Hippocampal formation (tissue), 2 donors: ENCODE results near the gene CACNA1F.

Experiments
- DNase-seq, 2 donors: peaks; one replicate each; lab custom pipeline; 2025; lab: John Stamatoyannopoulos, UW

Gene CACNA1F

DNA sequence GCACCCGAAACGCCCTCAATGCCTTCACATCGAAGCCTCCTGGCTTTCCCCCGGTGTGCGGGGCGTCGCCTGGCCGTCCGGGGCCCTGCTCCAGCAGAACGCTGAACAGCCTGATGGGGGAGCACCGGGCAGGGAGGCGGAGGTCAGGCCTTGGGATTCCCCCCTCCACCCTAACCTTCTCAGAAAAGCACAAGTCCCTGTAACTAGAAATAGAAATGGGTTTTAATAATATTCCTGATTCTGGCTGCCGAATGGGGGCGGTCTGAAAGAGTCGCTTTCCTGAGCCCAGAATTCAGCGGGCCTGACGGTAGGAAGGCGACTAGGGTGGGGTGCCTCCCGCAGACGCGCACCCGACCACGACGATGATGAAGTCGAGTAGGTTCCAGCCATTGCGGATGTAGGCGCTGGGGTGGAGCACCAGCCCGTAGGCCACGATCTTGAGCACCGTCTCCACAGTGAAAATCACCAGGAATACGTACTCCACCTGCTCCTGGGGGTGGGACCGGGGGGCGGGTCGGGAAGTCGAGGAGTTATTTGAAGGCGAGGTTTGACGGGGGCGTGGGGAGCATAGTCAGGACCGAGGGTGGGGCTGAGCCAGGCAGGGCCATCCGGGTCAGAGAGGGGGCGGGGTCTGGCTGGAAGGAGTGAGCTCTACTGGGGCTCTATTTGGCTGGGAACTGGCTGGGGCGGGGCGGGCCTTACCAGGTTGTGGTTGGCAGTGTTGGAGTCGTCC lies 2.5 kb downstream of the CACNA1F start:
- DNase-seq: peak in 1 of 2 donors; percentile 1

GRCh38 chrX:49228185-49228584 lies 5.0 kb downstream of the CACNA1F start:
- DNase-seq: no peak

DNA sequence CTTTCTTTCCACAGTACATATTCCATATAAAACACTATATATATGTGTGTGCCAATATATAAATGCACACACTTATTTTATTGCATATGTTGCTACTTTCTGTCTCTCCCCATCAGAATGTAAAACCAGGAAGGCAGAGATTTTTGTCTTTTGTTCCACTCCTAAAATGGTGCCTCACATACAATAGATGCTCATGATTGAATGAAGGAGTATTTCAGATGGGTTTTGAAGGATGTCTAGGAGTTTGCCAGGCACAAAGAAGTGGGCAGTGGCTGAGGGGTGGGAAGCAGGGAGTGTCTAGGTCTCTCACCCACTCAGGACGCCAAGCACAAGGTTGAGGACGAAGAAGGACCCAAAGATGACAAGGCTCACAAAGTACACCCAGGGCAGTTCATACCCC lies 5.4 kb downstream of the CACNA1F start:
- DNase-seq: no peak

DNA sequence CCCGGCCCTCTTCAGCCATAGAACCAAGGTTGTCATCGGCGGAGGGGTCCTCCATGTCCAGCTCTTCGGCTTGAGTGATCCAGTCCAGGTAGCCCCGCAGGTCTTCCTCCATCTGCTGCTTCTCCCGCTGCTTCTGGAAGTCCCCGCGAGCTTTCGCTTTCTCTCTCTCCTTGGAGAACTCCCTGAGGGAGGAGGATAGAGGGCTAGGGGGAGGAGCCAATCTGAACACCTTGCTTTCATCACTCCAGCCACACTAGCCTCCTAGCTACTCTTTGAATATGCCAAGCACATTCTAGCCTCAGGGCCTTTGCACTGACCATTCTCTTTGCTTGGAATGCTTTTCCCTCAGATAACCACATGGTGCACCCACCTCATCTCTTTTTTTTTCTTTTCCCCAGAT lies 6.2 kb downstream of the CACNA1F start:
- DNase-seq: no peak

DNA sequence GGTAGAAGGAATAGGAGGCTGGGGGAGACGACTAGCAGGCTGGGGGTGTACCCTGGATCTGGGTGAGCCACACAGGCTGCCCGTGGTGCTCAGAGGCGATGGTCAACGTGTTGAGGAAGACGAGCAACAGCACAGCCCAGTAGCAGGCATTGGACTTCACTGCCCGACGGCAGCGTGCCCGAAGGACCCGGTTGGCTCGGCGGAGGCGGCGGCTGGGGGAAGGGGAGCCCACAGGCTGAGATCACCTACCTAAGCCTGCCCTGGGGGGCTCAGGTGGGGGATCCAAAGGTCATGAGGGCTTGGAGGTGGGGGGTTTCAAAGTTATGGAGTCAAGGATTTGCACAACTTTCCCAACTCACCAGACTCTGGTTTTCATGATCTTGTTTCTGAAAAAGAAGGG lies 7.3 kb downstream of the CACNA1F start:
- no peak for DNase-seq

DNA sequence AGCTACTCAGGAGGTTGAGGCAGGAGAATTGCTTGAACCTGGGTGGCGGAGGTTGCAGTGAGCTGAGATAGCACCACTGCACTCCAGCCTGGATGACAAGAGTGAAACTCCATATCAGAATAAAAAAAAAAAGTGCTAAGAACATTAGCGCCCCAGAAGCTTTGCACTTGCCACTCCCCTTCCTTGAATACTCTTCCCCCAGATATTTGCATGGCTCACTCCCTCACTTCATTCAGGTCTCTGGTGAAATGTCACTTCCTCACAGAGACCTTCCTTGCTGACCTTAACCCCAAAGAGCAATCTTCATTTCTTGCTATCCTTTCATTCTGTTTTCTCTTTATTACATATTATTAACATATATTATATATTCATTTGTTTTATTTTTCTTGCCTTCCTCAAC lies 11.3 kb downstream of the CACNA1F start:
- no peak for DNase-seq

GRCh38 chrX:49220100-49220499 lies 13.0 kb downstream of the CACNA1F start:
- no peak for DNase-seq

GRCh38 chrX:49214996-49215526 lies 18.1 kb downstream of the CACNA1F start:
- no peak for DNase-seq

DNA sequence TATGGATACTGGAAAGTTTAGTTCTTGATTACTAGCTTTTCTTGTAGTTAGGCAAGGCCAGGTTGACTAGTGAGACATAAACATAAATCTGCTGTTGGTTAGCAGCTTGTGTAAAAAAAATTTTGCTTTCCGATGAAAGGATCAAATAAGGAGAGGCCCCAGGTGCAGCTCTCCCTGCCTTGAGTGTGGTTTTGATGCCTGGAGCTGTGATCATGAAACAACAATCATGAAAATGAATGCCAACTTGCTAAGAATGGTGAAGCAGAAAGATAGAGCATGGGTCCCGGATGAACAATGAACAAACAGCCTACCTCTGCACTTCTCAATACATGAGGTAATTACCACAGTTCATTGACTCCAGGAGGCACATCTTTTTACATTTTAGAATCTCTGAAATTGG lies 18.7 kb downstream of the CACNA1F start:
- no peak for DNase-seq

DNA sequence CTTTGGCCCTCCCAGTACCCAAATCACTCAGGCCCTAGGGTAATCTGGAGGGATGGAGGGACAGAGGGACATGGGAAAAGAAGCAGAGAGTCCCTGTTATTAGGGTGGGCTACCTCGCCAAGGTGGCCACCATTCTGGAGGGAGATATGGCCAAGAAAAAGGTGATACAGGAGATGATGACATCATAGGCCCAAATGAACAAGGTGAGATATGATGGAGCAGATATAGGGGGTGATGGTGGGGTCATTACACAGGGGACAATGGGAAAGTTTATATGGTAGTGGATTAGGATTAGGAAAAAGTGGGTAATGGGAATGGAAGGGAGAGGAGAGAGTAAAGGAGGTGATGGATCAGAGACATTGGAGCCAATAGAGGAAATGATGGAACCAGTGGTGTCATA lies 20.3 kb downstream of the CACNA1F start:
- no peak for DNase-seq

GRCh38 chrX:49212209-49212608 lies 20.9 kb downstream of the CACNA1F start:
- DNase-seq: no peak

GRCh38 chrX:49211074-49211473 lies 22.1 kb downstream of the CACNA1F start:
- DNase-seq: no peak

GRCh38 chrX:49210406-49210805 lies 22.7 kb downstream of the CACNA1F start:
- DNase-seq: no peak

- DNase-seq: peak in 1 of 2 donors; percentile 5
These were observed 23.5 kb downstream of the CACNA1F start for GRCh38 chrX:49209434-49210251.

- no peak for DNase-seq
These were observed 24.7 kb downstream of the CACNA1F start for GRCh38 chrX:49208399-49208798.

- DNase-seq: no peak
These were observed 26.6 kb downstream of the CACNA1F start for GRCh38 chrX:49206543-49206942.

DNA sequence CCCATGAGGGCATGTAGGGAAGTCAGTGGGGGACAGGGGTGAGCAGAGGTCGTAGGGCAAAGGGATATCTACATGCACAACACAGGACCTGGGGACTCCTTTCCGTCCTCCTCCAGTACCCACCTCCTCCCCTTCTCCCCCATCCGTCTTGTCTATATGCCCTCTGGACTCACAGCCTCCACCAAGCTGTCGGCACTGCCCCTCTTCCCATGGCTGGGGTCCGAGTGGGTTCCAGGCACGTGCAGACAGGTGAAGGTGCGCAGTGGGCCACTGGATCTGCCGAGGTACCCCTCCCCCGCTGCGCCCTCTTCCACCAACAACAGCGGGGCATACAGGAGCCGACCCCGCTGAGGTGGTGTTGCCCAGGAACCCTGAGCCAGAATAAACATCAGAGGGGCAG lies 27.7 kb downstream of the CACNA1F start:
- no peak for DNase-seq

DNA sequence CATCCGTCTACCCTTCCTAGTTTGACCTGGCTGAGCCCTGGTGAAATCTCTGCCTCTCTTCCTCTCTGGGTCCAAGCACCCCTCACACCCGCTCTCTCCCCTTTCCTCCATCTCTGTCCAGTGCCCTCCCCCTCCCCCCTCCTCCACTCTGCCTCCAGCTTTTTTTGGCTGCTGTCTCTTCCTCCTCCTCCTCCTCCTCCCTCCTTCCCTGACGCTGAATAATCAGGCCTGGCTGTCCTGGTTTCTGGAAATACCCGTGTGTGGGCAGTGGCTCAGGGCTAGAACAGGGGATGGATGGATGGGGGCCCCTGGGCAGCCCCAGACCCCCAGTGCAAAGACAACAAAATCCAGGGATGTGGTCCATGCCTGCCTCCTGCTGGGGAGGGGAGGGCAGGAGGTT lies 28.4 kb downstream of the CACNA1F start:
- no peak for DNase-seq

DNA sequence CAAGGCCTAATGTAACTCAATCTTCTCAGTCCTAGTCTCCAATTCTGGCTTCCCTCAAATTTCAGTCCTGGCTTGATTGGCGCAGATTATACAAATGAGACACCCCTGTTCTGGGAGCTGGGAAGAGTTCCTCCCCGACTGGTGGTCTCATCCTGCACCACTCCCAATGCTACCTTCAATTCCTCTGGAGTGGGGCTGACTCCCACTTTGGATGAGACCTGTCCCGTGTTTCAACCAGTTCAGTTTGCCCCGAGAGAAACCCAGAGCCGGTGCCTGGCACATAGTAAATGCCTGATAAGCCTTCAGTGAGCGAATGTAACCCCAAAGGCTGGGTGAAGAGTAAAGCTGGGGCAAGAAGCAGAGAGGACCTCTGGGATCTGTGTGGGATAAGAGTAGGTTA lies 29.1 kb downstream of the CACNA1F start:
- no peak for DNase-seq

DNA sequence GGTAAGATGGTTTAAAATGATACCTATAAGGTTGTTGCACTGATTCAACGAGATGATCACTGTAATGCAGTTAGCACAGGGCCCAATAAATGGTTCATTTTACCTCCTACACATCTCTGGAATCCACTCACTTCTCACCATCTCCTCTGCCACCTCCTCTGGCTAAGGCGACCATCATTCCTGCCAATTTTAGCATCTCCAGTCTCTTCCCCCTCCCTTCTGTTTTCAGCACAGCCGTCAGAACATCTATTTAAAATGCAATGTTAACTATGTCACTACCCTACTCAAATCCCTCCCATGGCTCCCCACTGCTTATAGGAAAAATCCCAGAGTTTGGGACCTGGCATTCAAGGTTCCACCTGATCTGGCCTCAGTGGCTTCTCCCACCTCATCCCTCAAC lies 29.6 kb downstream of the CACNA1F start:
- DNase-seq: peak in 1 of 2 donors; percentile 3

DNA sequence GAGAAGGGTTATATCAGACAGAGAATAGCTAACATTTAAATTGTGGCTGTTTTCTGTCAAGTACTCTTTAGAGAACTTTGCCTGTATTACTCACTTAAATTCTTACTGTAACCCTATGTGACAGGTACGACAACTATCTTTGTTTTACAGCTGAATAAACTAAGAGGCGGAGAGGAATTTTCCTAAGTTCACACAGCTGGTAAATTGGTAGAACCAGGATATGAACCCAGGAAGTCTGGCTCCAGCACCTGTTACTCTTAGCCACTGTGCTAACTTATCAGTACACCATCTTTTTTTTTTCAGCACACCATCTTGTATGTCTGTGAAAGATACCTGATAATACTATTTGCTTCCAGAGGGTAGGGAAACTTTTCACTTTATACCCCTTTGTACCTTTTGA lies 31.1 kb downstream of the CACNA1F start:
- DNase-seq: no peak

GRCh38 chrX:49199906-49200771 lies 33.0 kb downstream of the CACNA1F start, which contains the start of gene SYP:
TSS of gene SYP (minus strand) at chrX:49200193. CDS start at chrX:49200186, 7 bp downstream.
- peak; percentile 66 to 80 for DNase-seq
